NCI-H460 (cell line): ENCODE results near the gene KLHL41. TPM values are rescaled to one million over a fixed set of nuclear protein-coding genes. Genes with fewer than 3 reads are reported as not detected.
"Not testable (repeated sequence)": the region's sequence is repeated elsewhere in the genome, so short reads cannot be mapped to it uniquely, and the experiment has no call there.

ENCODE experiments used
- DNase-seq: peaks from one replicate; pipeline ENCODE4 v3.0.0-alpha.2; 2016; ENCODE audit warnings: low read depth; ENCODE audit errors: extremely low read depth
- total RNA-seq: library from RNA; depleted of rRNA; stranded (reverse); fragments of >200 nt; shearing (Covaris generic); gene quantifications from 2 replicates; pipeline ENCODE4 v1.2.3, GENCODE V29; 2014; rRNA removed

KLHL41 gene
- total RNA-seq, 1 experiment from 2014 or later, result not detected

DNA sequence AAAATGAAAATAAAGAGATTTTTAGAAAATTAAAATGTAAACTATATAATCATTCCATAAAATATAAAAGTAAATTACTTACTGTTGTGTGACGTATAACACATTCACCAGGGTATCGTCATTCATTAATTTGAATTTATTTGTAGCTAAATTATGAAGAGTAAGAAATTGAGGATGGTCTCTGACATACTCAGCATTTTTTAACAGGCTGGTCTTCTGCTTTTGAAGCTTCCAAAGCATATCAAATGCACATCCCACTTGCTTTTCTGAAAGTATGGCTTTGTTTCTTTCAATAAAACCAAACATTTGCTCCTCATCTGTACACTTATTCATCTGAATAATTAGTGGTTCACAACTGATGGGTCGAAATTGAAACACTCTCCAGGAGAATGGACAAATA, 62.1 kb downstream of the KLHL41 start:
- no peak for DNase-seq

DNA sequence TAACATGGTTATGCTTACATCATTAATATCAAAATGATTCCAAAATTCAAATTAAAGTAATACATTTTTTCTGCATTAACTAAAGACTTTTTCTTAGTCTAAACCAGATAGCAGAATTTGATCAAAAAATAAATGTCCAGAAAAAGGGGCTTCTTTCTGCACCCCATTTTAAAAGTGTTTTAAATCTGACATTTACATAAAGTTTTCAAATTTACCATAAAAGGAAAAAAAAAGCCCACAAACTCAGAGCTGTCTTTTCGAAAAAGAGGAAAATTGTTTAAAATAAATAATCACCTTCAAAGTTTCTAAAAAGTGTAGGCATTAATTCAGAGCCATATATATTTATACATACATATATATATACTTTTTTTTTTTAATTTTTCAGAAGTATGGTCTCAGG, 62.7 kb downstream of the KLHL41 start:
- DNase-seq, result no peak

DNA sequence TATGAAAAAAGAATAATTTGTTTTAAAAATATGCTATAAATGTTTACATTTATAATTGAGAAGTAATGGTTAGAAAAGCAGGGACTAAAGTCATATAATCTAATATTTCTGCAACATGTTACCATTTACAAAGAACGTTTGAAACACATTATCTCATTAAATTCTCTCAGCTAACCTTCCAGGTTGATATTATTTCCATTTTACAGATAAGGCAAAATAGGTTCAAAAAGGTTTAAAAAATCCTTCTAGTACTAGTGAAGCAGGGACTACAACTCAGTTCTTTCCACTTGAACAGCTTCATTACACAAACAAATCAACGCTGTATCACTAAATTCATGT, 63.3 kb downstream of the KLHL41 start:
- no peak for DNase-seq

DNA sequence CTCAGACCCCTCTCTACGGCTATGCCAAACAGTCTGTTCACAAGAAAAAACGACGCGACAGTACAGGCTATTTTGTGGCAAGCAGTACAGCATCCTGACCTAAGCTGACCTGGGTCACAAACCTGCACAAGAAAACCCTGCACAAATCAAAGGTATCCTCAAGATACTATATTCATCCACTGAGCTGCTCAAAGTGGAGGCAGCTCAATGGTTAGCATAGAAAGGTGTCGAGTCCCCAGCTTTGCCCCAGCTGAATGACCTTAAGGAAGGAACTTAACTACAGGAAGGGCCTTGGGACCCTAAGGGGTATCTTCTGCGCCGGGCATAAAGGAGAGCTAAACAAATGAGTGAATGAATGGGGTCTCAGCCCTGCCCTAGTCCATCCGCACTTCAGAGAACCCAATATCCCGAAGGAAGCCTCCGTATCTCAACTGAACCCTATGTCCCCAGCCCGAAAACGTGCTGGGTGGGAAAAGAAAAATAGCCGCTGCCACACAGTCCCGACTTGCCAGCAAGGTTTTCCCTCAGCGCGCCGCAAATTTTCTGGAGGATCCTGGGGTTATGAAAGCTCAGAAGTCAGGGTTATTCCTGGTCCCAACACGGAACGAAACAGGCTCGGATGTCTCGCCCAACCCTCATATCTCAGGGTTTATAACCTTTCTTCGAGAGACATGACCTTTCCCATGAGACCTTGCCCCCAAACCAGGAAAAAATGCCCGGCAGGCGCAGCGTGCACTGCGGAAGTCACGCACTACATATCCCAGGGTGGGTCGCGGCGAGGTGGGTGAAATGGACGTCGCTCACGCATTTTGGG, 63.9 kb downstream of the KLHL41 start, which contains the start of gene FASTKD1:
TSS of gene FASTKD1 (minus strand) at position 706 of the 814 bp plus-strand sequence. CDS start 1,836 bp downstream, outside the sequence.
- DNase-seq, result peak; percentile 89

DNA sequence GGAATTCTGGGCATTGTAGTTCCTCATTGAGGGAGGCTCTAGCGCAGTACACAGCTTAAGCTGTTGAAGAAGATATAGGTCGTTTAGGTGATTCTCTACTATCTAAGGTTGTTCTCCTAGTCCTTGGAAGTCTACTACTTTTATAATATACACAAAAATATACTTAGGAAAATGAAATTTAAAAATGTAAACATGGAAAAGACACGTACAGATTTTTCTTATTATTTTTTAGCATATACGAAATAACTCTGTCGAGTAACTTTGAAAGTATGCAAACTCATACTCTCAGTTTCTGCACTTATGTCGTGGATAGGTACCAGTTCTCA, 64.4 kb downstream of the KLHL41 start:
- DNase-seq, result no peak

DNA sequence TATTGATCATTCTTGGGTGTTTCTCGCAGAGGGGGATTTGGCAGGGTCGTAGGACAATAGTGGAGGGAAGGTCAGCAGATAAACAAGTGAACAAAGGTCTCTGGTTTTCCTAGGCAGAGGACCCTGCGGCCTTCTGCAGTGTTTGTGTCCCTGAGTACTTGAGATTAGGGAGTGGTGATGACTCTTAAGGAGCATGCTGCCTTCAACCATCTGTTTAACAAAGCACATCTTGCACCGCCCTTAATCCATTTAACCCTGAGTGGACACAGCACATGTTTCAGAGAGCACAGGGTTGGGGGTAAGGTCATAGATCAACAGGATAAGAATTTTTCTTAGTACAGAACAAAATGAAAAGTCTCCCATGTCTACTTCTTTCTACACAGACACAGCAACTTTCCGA, 65.0 kb downstream of the KLHL41 start:
- not testable (repeated sequence) for DNase-seq

DNA sequence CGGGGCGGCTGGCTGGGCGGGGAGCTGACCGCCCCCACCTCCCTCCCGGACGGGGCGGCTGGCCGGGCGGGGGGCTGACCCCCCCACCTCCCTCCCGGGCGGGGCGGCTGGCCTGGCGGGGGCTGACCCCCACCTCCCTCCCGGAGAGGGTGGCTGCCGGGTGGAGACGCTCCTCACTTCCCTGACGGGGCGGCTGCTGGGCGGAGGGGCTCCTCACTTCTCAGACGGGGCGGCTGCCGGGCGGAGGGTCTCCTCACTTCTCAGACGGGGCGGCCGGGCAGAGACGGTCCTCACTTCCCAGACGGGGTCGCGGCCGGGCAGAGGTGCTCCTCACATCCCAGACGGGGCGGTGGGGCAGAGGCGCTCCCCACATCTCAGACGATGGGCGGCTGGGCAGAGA, 65.8 kb downstream of the KLHL41 start:
- not testable (repeated sequence) for DNase-seq

Other genes with a start within 250 kb of the KLHL41 start
- gene LRP2, start 147.2 kb upstream of the KLHL41 start, total RNA-seq, result 0.07 and 0.20 TPM in 2 replicates
- gene BBS5, start 30.2 kb upstream of the KLHL41 start, total RNA-seq, result 5.4 and 6.2 TPM in 2 replicates
- gene FASTKD1, start 64.2 kb downstream of the KLHL41 start, total RNA-seq, result 38.4 and 45.4 TPM in 2 replicates
- 32.0 and 34.0 TPM in 2 replicates for gene PPIG, start 74.6 kb downstream of the KLHL41 start, total RNA-seq
- 0.12 and 0.20 TPM in 2 replicates for gene CFAP210, start 184.7 kb downstream of the KLHL41 start, total RNA-seq
- 3.8 and 5.5 TPM in 2 replicates for gene PHOSPHO2, start 184.8 kb downstream of the KLHL41 start, total RNA-seq
- 19.6 and 26.1 TPM in 2 replicates for gene KLHL23, start 224.1 kb downstream of the KLHL41 start, total RNA-seq